OCI-M2 (cell line): ENCODE data around the gene SLC27A2.
"Not testable (repeated sequence)": the region's sequence is repeated elsewhere in the genome, so short reads cannot be mapped to it uniquely, and the experiment has no call there.

Experiments used
- DNase-seq: peaks from one replicate; lab custom pipeline; 2025; ENCODE audit not compliant: unreplicated experiment; lab: John Stamatoyannopoulos, UW

SLC27A2 gene

DNA sequence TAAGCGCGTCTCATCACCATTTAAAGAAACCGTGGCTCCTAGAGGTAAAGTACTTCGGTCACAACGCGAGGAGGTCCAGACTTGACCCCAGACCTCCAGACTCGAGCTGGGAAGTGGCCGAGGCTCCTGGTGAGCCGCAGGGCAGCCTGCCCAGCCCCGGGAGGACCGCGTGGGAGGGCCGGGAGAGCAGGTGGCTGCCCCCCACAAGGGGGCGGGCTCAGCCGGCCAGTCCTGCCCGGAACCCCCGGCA, at the start of gene SLC27A2:
TSS of gene SLC27A2 (plus strand) at position 228 of the 250 bp plus-strand sequence. CDS start 232 bp downstream, outside the sequence.
- DNase-seq: no peak

DNA sequence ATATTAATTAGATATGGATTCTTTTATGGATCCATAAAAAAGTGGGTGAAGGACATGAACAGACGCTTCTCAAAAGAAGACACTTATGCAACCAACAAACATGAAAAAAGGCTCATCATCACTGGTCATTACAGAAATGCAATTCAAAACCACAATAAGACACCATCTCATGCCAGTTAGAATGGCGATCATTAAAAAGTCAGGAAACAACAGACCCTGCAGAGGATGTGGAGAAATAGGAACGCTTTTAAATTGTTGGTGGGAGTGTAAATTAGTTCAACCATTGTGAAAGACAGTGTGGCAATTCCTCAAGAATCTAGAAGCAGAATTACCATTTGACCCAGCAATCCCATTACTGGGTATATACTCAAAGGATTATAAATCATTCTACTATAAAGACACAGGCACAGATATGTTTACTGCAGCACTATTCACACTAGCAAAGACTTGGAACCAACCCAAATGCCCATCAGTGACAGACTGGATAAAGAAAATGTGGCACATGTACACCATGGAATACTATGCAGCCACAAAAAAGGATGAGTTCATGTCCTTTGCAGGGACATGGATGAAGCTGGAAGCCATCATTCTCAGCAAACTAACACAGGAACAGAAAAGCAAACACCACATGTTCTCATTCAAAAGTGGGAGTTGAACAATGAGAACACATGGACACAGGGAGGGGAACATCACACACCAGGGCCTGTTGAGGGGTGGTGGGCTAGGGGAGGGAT, 49.6 kb upstream of the SLC27A2 start:
- DNase-seq: not testable (repeated sequence)

DNA sequence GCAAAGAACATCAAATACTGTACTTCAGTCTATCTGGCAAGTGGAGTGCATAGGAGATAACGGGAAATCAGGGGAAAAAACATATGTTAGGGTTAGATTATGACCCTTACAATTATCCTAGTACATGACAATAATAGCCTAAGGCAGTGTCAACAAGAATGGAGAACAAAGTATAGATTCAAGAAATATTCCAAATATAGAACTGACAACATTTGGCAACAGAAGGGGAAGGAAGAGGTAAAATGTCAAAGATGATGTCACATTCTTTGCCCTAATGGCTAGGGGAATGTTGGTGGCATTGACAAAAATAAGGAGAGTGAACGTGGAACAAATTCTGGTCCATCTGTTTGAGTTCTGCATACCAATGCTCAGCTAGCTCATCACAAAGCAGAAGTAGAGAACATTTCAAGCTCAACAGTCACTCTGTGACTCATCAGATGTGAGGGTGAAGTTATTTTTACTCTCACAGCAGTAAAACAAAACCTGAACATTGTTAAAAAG, 47.4 kb upstream of the SLC27A2 start:
- no peak for DNase-seq

DNA sequence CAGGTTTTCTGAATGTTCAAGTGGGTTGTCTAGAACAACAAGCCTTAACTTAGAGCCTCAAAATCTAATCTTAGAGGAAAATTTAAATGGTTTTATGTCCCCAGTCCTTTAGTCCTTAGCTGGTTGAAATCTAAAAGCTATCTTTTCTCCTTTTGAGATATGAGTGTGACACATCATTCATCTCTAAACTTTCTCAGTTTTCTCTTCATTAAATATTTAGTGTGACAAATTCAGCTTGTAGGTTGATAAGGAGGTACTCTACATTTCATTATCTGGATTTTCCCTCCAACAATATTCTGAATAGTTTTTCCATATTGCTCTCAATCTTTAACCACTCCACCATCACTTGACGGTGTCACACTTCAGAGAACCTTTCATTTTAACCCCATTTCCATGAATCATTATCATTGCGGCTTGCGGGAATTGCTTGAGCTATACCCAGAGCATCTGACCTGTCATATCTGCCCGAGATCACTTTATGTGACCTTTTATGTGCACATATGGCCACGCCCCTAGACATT, 46.9 kb upstream of the SLC27A2 start:
- DNase-seq: no peak

DNA sequence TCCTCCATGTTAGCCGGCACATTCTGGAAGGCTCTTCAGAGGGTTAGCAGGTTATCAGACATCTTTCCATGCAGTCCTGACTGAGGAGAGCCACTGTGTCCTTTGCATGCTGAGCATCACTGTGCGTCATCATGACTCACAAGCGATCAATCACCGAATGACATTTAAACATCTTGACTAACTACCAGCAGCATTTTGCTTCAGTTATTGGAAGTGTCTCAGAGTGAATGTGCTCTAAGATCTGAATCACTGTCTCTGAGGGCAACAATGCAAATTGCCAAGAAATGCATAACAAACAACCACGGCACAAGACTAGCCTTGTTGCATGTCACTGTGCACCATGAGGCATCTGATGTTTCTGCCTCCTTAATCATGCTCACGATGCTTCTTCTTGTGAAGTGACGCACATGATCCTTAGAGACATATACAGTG, 44.6 kb upstream of the SLC27A2 start:
- no peak for DNase-seq

DNA sequence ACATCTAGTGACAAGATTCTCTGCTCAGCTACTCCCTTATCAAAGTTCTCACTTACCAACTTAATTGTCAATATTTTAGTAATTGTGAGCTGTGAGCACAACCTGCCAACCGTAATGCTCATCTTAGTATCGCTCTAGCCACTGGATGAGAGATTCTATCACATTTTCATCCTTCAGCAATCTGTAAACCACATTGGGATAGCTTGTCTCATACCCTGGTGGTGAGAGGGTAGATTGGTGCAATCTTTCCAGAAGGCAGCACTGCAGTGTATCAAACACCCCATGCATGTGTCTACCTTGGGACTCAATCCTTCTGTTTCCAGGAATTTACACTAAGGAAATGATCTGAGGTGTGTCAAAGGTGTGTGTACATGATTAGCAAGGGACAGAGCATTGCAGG, 44.1 kb upstream of the SLC27A2 start:
- no peak for DNase-seq

DNA sequence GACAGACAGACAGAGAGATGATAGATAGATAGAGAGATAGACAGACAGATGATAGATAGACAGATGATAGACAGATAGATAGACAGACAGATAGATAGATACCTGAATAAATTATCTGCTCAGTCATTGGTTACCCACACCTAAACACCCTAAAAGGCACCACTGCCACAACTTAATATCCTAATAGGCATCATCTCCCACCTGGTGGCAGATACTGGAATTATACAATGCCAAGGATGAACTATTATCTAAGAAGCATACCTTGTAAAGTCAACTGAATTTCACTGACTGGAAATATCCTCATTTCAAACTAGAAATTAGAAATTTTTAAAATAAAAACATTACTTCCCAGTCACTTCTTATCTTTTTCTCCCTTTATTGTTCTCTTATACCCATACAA, 43.6 kb upstream of the SLC27A2 start:
- DNase-seq: no peak

DNA sequence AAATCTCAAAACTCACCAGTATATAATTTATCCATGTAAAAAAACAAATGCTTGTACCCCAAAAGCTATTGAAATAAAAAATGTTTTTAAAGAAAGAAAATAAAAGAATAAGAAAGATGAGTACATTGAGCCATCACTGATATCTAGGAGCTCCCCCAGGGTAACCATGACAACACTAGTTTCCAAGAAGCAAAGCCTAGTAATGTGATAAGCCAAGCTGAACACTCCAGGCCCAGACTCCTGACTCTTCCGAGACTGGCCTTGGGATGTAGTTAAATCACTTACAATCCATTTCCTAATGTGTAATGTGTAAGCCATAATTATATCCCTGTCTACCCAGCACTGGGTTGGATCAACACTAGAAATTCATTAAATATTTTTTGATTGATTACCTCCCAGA, 41.9 kb upstream of the SLC27A2 start:
- DNase-seq: no peak

DNA sequence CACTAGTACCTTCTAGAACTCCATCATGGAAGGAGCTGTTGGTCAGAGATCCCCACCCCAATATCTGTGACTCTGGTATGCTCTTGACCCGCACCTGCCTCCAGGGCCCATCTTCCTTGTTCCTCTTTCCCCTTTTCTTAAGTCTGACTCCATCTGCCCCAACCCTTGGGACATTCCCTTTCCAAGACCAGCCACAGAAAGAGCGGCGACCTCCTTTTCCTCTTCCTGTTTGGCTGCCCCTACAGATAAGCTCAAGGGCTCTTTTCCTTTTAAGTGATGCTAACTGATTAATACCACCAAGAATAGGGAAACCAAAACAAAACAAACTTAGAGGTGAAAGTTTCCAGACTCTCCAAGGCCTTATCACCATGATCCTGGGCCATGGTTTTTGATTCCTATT, 41.0 kb upstream of the SLC27A2 start:
- no peak for DNase-seq

DNA sequence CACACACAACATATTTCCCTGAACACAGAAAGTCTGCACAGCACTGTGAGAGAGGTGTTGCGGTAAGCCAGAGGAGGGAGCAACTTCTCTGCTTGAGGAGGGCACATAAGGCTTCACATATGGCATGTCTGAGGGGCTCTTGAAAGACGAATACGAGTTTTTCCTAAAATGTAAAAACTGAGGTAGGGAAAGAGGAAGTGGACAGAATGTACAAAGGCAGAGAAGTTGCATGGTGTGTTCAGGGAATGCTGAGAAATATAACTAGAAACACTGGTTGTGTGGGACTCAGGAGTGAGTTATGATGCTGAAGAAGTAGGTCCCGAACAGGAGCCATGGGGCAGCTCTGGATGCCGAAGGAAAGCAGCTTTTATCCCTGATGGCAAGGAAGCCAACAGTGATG, 40.1 kb upstream of the SLC27A2 start:
- DNase-seq: no peak

DNA sequence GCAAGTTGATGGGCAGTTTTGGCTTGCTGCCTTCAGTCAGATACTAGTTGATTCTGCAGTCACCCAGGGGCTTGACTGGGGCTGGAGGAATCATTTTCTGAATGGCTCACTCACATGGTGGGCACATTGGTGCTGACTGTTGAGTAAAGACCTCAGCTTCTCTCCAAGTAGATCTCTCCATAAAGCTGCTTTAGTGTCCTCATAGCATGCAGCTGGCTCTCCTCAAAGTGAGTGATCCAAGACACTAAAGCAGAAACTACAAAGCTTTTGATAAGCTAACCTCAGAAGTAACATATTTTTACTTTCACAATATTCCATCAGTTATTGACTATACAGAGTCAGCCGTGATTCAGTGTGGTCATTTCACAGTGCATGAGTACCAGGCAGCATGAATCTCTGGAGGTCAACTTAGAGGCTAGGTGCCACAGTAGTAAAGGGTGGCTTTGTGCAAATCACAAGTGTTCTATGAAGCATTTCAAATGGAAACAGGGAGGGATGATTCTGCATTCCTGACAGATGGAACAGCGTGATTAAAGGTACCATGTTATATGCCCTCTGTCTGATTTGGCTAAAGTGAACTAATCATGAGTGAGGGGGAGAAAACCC, 38.6 kb upstream of the SLC27A2 start:
- DNase-seq: no peak

DNA sequence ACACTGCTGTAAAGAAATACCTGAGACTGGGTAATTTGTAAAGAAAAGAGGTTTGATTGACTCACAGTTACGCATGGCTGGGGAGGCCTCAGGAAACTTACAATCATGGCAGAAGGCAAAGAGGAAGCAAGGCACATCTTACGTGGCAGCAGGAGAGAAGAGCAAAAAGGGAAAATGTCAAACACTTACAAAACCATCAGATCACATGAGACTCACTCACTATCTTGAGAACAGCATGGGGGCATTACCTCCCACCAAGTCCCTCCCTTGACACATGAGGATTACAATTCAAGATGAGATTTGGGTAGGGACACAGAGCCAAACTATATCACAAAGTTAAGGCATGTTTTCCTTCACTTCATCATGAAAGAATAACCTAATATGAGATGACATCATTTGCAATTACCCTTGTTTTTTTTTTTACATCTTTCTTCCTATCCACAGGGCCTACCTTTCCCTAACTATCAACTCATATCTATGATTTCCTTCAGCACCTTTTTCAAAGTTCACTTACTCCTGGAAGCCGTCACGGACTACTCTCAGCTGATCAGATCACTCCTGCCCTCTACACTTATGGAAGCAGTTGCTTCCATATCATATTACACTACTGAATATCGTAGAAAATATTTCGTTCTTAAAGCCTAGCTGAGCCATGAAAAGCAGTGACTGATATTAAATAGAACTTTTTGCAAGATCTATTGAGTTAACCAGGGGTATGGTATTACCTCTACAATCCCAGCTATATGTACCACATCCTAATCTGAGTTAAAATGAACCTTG, 37.5 kb upstream of the SLC27A2 start:
- DNase-seq: no peak

DNA sequence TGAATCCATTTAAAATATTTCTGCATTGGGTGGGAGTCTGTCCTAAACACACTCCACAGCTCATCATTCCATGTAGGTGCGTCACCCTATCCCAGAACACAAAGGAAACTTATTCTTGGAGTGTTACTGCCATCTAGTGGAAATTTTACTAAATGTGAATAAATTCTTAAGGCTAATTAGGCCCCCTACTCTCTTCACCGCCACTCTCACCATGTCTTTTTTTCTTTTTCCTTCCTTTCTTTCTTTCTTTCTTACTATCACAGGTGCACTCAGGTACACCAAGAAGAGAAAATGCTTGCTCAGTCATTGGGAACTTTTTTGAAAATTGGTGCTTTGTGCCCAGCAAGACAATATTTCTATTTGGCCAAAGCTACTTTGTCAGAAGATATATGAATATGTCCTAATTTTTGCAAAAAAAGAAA, 36.5 kb upstream of the SLC27A2 start:
- DNase-seq: no peak

DNA sequence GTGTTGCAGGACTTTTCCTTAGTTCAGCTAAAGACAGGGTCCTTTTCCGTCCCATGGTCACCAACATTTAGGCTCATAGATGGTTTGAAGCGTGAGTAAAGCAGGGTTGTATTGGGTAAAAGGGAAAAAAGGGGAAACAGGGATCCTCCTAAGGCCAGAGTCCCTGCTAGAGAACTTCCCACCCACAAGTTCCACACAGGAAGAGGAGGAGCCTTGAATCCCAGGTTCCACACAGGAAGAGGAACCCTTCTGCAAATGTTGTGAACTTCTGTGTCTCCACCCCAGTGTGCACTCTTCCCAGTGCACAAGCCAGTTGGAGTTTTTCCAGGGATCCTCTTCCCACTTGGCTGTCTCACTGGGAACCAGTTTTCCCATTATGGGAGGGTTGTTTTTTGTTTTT, 35.4 kb upstream of the SLC27A2 start:
- no peak for DNase-seq

DNA sequence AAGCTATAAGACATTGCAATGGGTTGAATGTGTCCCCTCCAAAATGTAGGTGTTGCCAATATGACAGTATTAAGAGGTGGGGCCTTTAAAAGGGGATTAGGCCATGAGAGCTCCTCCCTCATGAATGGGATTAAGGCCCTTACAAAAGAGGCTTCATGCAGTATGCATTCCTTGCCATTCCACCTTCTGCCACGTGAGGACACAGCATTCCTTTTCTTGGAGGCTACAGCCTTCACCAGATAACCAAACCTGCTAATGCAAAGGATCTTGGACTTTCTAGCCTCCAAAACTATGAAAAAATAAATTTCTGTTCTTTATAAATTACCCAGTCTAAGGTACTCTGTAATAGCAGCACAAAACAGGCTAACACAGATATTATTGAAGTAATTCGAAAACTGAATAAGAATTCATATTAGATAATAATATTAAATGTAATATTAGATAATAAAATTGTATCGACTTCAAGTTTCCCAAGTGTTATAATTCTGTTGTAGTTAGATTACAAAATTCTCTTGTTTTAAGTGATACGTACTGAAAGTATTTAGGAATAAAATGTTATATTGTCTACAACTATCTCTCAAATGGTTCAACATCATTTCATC, 33.5 kb upstream of the SLC27A2 start:
- no peak for DNase-seq

DNA sequence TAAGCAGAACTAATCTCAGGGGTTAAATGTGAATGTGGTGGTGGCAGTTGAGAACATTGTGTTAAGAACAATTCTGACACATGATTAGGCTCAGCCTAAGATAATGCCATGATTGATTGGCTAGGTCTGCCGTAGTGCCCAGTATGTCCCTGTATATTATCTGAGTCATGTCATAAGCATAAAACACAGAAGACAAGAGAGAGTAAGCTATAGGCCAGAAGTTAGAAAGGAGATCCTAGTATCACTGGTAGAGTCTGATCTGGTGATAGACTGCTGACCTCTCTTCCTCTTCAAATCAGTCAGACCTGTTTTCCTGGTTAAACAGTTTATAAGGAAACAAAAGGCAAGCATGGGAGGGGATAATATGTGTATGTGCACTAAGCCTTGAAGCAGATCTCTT, 32.9 kb upstream of the SLC27A2 start:
- DNase-seq: no peak

DNA sequence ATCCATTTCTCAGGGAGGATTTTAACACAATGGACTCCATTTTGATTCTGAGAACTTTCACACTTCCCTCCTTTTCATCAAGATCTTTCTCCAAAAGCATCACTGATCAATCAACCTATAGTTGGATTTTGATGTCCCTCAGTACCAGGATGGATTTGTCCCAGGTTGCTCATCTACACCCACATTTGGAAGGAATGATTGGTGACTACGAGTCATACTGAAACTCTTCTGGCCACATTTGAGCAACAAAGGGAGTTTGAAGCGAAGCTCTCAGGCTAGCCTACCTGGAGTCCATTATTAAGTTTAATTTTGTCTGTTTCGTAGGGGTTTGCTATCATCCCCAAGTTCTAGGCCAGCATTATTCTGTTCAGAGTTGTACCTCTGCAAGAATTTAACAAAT, 31.6 kb upstream of the SLC27A2 start:
- no peak for DNase-seq

DNA sequence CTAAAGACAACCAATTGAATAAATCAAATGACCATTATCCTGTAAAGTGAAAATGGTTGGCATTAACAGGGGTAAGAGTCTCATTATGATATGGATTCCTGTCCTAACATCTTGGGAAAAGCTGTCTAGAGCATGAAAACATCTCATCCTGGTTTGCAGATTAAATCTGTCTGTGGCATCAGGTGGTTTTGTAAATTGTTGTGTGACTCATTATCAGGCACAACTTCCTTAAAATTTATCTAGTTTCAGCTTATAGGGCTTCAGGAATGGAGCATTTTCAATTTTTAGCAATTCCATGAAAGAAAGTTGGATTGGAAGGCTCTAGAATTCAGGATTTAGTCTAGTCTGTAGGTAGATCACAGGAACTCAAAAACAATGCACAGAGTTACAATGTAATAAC, 31.1 kb upstream of the SLC27A2 start:
- DNase-seq: no peak

DNA sequence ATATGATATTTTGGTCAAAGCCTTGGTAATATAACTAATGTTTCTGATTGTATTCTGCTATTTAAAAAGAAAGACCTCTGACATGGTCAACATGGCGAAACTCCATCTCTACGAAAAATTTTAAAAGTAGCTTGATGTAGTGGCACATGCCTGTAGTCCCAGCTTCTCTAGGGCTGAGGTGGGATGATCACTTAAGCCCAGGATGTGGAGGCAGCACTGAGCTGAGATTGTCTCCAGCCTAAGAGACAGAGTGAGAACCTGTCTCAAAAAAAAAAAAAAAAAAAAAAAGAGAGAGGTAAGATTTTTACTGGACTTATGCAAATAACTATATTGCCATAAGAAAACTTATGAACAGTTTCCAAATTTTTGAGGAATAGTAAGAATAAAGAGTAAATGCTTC, 30.5 kb upstream of the SLC27A2 start:
- no peak for DNase-seq

DNA sequence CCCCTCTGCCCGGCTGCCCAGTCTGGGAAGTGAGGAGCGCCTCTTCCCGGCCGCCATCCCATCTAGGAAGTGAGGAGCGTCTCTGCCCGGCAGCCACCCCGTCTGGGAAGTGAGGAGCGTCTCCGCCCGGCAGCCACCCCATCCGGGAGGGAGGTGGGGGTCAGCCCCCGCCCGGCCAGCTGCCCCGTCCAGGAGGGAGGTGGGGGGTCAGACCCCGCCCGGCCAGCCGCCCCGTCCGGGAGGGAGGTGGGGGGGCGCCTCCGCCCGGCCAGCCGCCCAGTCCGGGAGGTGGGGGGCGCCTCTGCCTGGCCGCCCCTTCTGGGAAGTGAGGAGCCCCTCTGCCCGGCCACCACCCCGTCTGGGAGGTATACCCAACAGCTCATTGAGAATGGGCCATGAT, 23.8 kb upstream of the SLC27A2 start:
- not testable (repeated sequence) for DNase-seq

DNA sequence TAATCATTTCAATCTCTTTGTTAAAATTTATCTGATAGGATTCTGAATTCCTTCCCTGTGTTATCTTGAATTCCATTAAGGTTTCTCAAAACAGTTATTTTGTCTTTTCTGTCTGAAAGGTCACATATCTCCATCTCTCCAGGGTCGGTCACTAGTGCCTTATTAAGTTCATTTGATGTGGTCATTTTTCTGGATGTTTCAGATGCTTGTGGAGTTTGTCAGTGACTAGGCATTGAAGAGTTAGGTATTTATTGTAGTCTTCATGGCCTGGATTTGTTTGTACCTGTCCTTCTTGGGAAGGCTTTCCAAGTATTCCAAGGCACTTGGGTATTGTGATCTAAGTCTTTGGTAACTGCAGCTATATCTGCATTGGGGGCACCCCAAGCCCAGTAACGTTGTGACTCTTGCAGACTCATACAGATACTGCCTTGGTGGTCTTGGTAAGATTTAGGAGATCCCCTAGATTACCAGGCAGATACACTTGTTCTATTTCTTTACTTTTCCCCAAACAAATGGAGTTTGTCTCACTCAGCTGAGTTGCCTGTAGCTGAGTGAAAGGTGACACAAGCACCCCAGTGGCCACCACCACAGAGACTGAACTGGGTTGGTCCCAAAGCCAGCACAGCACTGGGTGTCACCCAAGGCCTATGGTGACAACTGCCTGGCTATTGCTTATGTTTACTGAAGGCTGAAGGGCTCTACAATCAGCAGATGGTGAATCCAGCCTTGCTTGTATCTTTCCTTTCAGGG, 18.9 kb upstream of the SLC27A2 start:
- DNase-seq: no peak
